BE2C (cell line): ENCODE results near the gene CD99L2.
A peak's percentile ranks its signal among the peaks of the same experiment; 100 is the strongest.

Source experiments
- DNase-seq: peaks from one replicate; pipeline ENCODE4 v3.0.0-alpha.2; 2020
- H3K27me3 ChIP-seq: fragments of 250-450 bp; sonication (Bioruptor Pico); 2 replicates; pipeline ENCODE4 v1.5.1; 2020; ENCODE audit warnings: mild to moderate bottlenecking
- H3K36me3 ChIP-seq: fragments of 250-450 bp; sonication (Bioruptor Pico); 2 replicates; pipeline ENCODE4 v1.5.1; 2020; ENCODE audit warnings: mild to moderate bottlenecking
- H3K4me1 ChIP-seq: fragments of 250-450 bp; sonication (Bioruptor Pico); 2 replicates; pipeline ENCODE4 v1.5.1; 2020
- H3K4me3 ChIP-seq: 2 replicates; pipeline ENCODE4 v1.5.1; 2011; ENCODE audit warnings: low read depth, low read length
- H3K9me3 ChIP-seq: fragments of 250-450 bp; sonication (Bioruptor Pico); 2 replicates; pipeline ENCODE4 v1.5.1; 2020
- TF ChIP-seq, protein P1 (sequence below): IDR thresholded peaks from 2 replicates; pipeline ENCODE4 v1.5.1; 2012; ENCODE audit warnings: mild to moderate bottlenecking, low read depth, low read length

The CD99L2 gene

DNA sequence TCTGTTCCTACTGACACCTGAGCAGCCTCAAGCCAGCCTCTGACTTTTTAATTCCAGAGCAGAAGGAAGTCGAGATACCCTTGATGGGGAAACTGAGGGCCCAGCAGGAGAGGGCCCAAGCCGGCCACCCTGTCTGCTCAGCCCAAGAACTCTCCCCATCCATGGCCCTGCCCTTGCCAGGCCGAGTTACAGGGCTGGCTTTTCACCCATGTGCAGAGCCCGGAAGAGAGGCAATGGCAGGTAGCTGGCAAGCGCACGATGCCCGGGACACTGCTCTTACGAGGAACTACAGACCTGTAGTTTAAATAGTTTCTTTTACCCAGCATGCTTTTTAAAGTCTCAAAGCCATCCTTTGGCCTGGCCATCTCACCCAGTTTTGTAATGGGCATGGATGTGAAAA is 125.4 kb downstream of the CD99L2 start:
- Histone ChIP-seq H3K27me3 (no peaks in the 10 kb centered on the region), H3K4me3 (no peak overlapping the region), H3K9me3 (no peaks in the 10 kb centered on the region), H3K4me1 (no peaks in the 10 kb centered on the region), H3K36me3 (no peaks in the 10 kb centered on the region)
- TF ChIP-seq, protein P1, sequence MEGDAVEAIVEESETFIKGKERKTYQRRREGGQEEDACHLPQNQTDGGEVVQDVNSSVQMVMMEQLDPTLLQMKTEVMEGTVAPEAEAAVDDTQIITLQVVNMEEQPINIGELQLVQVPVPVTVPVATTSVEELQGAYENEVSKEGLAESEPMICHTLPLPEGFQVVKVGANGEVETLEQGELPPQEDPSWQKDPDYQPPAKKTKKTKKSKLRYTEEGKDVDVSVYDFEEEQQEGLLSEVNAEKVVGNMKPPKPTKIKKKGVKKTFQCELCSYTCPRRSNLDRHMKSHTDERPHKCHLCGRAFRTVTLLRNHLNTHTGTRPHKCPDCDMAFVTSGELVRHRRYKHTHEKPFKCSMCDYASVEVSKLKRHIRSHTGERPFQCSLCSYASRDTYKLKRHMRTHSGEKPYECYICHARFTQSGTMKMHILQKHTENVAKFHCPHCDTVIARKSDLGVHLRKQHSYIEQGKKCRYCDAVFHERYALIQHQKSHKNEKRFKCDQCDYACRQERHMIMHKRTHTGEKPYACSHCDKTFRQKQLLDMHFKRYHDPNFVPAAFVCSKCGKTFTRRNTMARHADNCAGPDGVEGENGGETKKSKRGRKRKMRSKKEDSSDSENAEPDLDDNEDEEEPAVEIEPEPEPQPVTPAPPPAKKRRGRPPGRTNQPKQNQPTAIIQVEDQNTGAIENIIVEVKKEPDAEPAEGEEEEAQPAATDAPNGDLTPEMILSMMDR: no peak
- DNase-seq: no peak

DNA sequence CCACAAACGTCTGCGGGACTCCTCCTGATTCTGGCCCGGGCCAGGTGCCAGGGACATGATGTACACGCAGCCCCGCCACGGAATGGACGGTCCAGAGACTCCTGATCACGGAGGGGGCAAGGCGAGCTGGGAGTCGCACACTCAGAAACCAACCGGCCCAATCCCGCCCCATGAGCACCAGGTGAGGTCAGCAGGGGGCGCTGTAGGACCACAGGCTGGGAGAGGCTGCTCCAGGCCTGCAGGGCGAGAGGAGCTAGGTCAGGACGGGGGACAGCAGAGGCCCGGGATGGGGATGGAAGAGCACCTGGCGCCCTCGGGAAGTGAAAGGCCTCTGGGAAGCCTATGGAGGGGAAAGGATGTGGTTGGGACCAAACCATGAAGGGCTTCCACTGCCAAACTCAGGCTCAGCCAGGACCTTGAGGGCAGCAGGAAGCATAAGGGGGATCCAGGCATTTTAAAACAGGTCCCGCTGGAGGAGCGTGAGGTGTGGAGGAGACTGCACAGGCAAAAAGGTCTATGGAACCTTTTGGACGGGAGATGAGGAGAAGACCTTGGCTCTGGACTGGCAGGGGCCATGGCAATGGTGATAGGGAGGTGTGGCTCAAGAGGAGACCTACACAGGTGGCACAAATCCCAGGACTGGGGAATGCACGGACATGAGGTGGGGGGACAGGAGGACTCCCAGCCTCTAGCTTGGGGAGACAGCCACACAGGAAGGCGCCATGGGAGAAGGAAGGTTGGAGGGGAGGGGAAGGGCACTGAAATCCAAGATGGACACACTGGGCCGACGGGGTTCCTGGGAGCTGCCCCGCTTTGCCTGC is 126.1 kb downstream of the CD99L2 start:
- H3K4me3 ChIP-seq: no peak overlapping the region
- H3K4me1 ChIP-seq: no peaks in the 10 kb centered on the region
- no peaks in the 10 kb centered on the region for H3K9me3 ChIP-seq
- TF ChIP-seq, protein P1: peak; percentile 72
- H3K36me3 ChIP-seq: no peaks in the 10 kb centered on the region
- no peaks in the 10 kb centered on the region for H3K27me3 ChIP-seq
- DNase-seq: peak; percentile 78

DNA sequence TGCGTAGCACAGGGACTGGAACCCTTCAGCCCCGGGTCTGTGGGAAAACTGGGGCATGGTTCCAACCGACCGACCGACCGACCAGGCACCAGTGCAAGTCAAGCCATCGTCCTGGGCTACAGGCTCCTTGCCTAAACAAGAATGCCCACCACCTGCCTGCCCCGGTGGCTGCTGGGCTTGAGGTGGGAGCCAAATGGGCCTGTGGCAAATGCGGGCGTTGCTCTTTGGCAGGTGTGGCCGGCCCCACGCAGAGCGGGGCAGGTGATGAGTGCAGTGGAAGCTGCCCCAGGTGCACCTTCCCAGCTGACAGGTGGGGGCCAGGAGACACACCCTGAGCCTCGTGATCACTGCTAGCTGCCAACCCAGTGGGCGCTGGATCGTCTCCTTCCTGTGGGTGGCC is 127.4 kb downstream of the CD99L2 start:
- DNase-seq: no peak
- Histone ChIP-seq H3K4me3 (no peak overlapping the region), H3K4me1 (no peaks in the 10 kb centered on the region), H3K36me3 (no peaks in the 10 kb centered on the region), H3K27me3 (no peaks in the 10 kb centered on the region), H3K9me3 (no peaks in the 10 kb centered on the region)
- TF ChIP-seq, protein P1: no peak

DNA sequence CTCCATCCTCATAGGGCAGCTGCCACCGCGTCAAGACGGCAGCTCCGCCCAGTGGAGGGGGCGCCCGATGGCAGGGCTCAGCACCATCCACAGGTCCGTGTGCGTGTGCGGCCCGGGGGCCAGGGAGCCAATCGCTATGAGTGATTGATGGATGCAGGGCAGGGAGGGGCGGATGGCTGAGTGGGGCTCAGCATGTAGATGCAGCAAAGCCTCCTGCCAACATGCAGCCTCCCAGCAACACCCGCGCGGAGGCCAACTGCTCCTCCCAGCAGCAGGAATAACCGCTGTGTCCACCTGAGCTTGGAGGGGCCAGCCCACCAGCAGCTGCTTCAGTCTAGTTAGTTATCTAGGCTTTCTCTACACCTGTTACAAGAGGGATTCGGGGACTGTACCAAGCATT is 127.8 kb downstream of the CD99L2 start:
- Histone ChIP-seq H3K36me3 (no peaks in the 10 kb centered on the region), H3K4me1 (no peaks in the 10 kb centered on the region), H3K4me3 (no peak overlapping the region), H3K27me3 (no peaks in the 10 kb centered on the region), H3K9me3 (no peaks in the 10 kb centered on the region)
- DNase-seq: no peak
- TF ChIP-seq, protein P1: no peak

DNA sequence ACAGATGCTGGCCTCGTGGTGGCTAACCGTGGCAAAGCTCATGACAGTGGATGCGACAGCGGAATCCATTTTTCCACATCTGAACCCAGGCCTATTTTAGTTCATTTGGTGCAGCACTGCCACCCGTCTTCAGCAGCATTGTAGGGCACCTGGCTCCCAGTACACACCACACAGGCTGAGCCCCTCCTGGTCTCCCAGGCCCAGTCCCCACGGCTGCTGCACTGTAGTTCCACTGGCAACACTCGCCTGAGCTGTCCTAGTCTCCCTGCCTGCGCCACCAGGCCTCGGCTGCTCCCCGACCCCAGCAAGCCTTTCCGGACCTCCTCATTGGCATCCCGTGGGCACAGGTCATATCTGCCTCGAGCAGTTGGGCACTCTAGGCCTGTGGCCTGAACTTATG is 129.1 kb downstream of the CD99L2 start:
- H3K4me1 ChIP-seq: no peaks in the 10 kb centered on the region
- no peaks in the 10 kb centered on the region for H3K36me3 ChIP-seq
- H3K9me3 ChIP-seq: no peaks in the 10 kb centered on the region
- no peaks in the 10 kb centered on the region for H3K27me3 ChIP-seq
- TF ChIP-seq, protein P1: no peak
- no peak for DNase-seq
- H3K4me3 ChIP-seq: no peak overlapping the region

DNA sequence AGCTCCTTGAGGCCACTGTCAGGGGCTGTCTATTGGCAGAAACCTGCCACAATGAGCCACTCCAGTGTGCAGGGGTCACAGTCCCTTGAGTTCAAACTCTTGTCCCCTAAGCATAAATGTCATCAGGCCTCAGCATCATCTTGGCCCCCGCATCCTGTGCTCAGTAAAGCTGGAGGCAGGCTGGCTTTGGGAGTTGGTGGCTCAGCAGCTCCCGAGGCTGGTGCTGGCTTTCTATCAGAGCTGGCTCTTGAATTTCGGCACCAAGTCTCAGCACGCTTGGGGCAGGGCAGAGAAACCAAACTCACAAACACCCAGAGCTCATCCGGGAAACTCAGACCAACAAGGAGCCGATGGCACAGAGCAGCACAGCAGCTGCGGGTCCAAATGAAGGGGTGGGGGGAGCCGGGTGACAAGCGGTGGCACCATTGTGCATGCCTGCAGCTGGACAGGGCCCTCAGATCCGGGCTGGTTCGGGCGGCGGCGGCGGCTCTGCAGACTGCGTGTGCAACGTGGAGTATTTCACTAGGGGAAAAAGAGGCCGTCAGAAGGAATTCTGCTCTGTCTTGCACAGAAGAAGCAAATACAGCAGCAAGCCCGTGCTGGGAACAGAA is 129.8 kb downstream of the CD99L2 start:
- Histone ChIP-seq H3K4me1 (no peaks in the 10 kb centered on the region), H3K4me3 (no peak overlapping the region)
- TF ChIP-seq, protein P1: no peak

More for the DNA sequence above, 129.8 kb downstream of the CD99L2 start:
- no peaks in the 10 kb centered on the region for H3K9me3 ChIP-seq
- no peaks in the 10 kb centered on the region for H3K27me3 ChIP-seq
- H3K36me3 ChIP-seq: no peaks in the 10 kb centered on the region
- DNase-seq: no peak
